DMS 273 (cell line): Measurements from ENCODE around the gene GREB1.

Experiments used
- DNase-seq: peaks from one replicate; lab custom pipeline; 2025; ENCODE audit not compliant: unreplicated experiment; lab: John Stamatoyannopoulos, UW

The GREB1 gene

GRCh38 chr2:11598228-11598731, 64.4 kb downstream of the GREB1 start:
- DNase-seq: peak; percentile 36

- DNase-seq: no peak
Observed at GRCh38 chr2:11602563-11603204, 68.8 kb downstream of the GREB1 start.

- no peak for DNase-seq
Observed at GRCh38 chr2:11610624-11611242, 76.9 kb downstream of the GREB1 start.

- DNase-seq: no peak
Observed at GRCh38 chr2:11611251-11611650, 77.4 kb downstream of the GREB1 start.

GRCh38 chr2:11612553-11613215, 78.8 kb downstream of the GREB1 start:
- DNase-seq: no peak

- no peak for DNase-seq
Observed at GRCh38 chr2:11613297-11613696, 79.5 kb downstream of the GREB1 start.

GRCh38 chr2:11615209-11615608, 81.4 kb downstream of the GREB1 start:
- DNase-seq: no peak

GRCh38 chr2:11616097-11616687, 82.3 kb downstream of the GREB1 start:
- DNase-seq: no peak

GRCh38 chr2:11616851-11617415, 83.1 kb downstream of the GREB1 start:
- no peak for DNase-seq

GRCh38 chr2:11617527-11617926, 83.7 kb downstream of the GREB1 start:
- no peak for DNase-seq

- no peak for DNase-seq
Observed at GRCh38 chr2:11617984-11618707, 84.3 kb downstream of the GREB1 start.

GRCh38 chr2:11618708-11619062, 84.8 kb downstream of the GREB1 start:
- no peak for DNase-seq

GRCh38 chr2:11621410-11621809, 87.6 kb downstream of the GREB1 start:
- no peak for DNase-seq

- DNase-seq: no peak
Observed at GRCh38 chr2:11622611-11623010, 88.8 kb downstream of the GREB1 start.

- no peak for DNase-seq
Observed at GRCh38 chr2:11624893-11625292, 91.0 kb downstream of the GREB1 start.

- DNase-seq: no peak
Observed at GRCh38 chr2:11625671-11626070, 91.8 kb downstream of the GREB1 start.

GRCh38 chr2:11628675-11629074, 94.8 kb downstream of the GREB1 start:
- no peak for DNase-seq

GRCh38 chr2:11629215-11629614, 95.4 kb downstream of the GREB1 start:
- DNase-seq: no peak

GRCh38 chr2:11629851-11630250, 96.0 kb downstream of the GREB1 start:
- DNase-seq: no peak

- DNase-seq: no peak
Observed at GRCh38 chr2:11630855-11631254, 97.0 kb downstream of the GREB1 start.

- DNase-seq: peak; percentile 24
Observed at GRCh38 chr2:11631462-11631861, 97.6 kb downstream of the GREB1 start.
